Hepatocyte (in vitro differentiated cells): ENCODE measurements around the gene COG4.

ENCODE experiments used
- CTCF ChIP-seq: fragments of 200-600 bp; sonication (generic); IDR thresholded peaks from 2 replicates; pipeline ENCODE4 v1.5.1; 2016; ENCODE audit warnings: antibody characterized with exemption, mild to moderate bottlenecking; ENCODE audit not compliant: poor library complexity
- EZH2 ChIP-seq: fragments of 200-600 bp; sonication (generic); IDR thresholded peaks from 2 replicates; pipeline ENCODE4 v1.6.1; 2016; ENCODE audit warnings: antibody characterized with exemption, mild to moderate bottlenecking, borderline replicate concordance
- EZH2phosphoT487 ChIP-seq: fragments of 200-600 bp; sonication (generic); IDR thresholded peaks from one replicate; pipeline ENCODE4 v1.6.1; 2018; ENCODE audit warnings: antibody characterized with exemption, mild to moderate bottlenecking, low read depth, moderate library complexity; ENCODE audit not compliant: unreplicated experiment, severe bottlenecking

DNA sequence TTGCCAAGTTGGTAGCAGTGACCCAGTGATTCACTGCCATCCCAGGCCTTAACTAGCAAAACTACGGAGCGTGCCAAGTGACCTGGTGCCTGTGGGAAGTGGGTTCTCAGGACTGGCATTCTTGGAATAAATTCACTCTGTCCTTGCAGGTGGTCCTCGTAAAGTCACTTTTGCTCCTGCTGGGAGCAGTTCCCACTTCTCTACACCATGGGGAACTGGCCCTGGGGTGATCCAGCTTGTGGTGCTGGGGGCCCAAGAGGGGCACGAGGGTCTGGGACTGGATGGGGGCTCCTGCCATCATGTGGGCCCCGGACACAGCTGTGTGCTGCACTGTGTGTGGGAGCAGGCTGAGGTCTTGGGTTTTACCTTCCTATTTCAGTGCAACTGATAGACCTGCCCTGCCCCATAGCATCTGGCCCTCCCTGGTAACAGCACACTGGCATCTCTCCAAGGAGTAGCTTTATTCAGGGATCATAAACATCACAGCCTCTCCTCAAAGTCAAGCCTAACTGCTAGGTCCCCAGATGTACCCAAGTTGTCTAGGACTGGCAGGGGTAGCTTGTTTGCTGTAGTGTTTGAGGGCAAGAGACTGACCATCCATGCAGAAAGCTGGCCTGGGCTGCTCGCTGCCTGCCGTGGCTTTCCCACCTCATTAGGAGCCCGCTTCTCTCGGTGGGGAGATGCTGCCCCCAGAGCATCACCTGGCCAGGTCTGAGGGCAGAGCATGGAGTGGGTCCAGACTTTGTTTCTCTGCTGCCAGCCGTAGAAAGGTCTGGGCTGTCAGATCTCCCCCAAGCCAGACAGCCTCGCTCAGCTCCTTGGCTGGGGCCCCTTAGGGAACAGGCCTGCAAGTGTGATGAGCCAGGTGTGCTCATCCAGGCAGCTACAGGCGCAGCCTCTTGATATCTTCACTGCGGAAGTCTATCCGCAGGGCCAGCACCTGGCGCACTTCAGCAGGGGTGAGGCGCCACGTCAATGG lies 42.9 kb downstream of the COG4 start:
- TF ChIP-seq CTCF (no peak), EZH2phosphoT487 (no peak), EZH2 (no peak)
